NCI-H526 (cell line): Measurements from ENCODE around the gene SLC26A9.

Source experiments
- DNase-seq, 2 experiments: peaks; one replicate each; lab custom pipeline; 2025; lab: John Stamatoyannopoulos, UW

Gene SLC26A9

DNA sequence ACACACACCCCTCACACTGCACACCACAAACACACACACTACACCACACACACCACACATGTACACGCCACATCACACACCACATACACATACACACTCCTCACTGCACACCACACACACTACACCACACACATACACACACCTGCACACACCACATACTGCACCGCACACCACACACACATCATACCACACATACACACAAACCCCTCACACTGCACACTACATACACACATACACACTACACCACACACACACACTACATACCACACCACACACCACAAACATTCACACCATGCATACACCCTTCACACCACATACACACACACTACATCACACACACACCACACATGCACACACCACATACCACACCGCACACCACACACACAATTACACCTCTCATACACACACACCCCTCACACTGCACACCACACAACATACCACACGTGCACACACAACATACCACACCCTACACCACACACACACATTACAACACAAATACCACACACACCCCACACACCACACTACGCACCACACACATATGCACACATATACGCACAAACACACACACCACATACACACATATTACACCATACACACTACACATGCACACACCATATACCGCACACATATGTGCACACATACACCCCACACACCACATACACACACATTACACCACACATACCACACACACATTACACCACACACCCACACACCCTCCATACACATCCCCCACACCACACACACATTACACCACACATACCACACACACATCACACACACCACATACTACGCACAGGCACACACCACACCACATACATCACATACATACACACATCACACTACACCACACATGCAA lies 30.3 kb upstream of the SLC26A9 start:
- no peak for DNase-seq

DNA sequence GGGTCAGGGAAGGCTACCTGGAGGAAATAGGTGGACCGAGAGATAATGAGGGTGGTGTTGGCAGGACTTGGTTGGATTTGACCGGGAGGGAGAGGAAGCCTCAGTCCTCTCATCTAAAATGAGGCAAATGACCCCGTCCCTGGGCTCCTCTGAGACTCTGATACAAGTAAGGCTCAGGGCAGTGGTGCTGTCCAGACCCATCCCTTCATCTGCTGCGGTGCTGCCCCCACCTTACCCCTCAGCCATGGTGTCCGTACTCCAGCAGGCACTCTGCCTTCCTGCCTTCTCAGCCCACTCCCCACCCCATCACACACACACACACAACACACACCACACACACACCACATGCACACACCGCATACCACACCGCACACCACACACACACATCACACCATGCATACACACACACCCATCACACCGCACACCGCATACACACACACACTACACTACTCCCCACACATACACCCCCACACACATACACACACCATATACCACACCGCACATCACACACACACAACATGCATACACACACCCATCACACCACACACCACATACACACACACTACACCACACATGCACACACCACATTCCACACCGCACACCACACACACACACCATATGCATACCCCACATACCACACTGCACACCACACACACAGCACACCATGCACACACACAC lies 29.4 kb upstream of the SLC26A9 start:
- peak in 1 of 2 experiments; percentile 19 for DNase-seq

DNA sequence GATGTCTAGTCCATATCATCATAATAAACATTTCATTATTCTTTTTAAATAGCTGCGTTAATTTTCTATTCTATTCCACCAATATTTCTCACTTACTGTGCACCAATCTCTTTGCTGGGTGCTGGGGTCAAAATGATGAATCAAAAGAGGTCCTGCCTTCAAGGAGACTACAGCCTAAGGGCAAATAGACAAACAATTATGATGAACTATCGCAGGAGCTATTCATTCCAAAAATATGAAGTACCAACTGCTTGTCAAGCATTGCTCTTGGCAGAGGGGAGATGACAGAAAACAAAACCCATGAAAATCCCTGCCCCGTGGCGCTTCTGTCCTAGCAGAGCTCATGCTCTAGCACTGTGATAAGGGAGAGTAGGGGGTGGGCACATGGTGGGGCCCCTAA lies 28.8 kb upstream of the SLC26A9 start:
- no peak for DNase-seq

DNA sequence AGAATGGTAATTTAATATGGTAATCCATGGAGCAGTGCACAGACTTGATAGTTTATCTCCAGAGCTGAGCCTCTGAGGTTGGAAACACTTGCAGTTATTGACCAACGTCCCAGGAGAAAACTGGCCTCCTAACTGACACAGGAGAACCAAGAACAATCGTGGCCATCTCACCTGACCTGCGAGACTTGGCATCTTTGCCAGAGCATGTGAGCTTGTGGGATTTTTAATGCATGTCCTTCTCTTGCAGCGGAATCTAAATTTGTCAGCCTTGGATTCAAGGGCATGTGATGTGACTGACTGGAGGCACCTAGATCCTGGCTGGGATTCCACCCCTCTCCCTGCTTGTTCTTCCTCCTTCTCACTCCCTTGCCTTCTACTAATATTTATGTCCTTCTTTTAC lies 27.8 kb upstream of the SLC26A9 start:
- peak in 1 of 2 experiments; percentile 42 for DNase-seq

DNA sequence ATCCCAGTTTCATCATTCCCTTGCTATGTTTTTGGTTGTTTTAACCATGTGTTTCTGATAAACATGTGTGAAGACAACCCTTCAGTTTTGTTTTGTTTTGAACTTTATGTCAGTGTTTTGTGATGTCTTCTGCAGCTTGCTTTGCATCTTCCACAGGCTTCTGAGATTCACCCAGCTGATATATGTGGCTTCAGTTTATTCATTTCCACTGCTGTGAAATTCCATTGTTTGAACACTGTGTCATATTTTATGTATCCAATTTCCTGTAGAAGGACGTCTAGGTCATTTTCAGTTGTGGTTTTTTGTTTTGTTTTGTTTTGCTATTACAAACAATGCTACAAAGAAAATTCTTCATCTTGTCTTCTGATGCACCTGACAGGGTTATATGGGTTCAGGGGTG lies 27.2 kb upstream of the SLC26A9 start:
- DNase-seq: peak in 1 of 2 experiments; percentile 25

DNA sequence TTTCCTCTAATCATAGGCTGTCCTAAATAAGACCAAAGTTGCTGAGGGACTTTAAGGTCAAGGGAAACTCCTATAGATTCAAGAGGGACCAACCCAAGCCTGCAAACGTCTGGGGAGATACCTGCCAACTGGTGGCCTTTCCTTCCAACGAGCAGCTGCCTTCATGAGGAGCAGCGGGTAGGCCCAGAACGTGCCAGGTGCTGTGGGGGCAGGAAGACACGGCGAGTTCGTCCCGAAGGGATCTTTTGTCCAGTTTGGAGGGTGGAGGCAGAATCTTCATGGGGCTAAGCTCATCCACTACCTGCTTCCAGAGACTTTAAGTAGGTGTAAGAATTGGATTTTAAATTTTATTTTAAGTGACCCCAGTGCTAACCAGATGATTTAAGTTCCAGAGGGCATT lies 26.0 kb upstream of the SLC26A9 start:
- no peak for DNase-seq

DNA sequence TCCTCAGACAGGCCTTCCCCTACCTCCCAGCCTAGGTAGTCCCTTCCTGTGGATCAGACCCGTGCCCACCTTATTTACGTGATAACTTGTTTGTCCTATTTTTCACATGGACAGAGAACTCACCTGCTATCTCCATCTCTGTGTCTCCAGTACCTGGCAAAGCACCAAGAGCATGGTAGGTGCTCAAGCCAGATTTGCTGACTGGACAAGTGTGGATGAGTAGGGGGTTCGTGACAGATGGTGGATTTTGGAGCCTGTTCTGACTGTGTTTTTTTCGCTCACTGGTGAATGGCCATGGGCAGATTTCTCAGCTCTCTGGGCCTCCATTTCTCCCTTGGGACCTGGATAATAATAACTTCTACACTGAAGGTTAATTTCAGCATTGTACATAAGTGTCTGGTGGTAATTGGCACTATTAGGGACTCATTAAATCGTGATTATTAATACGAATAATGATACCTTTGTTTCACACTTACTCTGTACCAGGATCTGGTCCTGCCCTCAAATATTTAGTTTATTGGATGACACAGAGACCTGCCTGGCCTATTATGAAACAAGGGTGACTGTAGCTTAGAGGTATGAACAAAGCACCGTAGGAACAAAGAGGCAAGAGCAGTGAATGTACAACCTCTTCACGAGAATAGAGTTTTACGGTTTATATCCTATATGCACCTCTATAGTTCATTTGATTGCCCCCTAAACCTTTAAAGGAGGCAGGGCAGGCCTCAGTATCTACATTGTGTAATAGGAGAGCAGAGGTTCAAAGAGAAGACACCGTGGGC lies 24.5 kb upstream of the SLC26A9 start:
- no peak for DNase-seq

DNA sequence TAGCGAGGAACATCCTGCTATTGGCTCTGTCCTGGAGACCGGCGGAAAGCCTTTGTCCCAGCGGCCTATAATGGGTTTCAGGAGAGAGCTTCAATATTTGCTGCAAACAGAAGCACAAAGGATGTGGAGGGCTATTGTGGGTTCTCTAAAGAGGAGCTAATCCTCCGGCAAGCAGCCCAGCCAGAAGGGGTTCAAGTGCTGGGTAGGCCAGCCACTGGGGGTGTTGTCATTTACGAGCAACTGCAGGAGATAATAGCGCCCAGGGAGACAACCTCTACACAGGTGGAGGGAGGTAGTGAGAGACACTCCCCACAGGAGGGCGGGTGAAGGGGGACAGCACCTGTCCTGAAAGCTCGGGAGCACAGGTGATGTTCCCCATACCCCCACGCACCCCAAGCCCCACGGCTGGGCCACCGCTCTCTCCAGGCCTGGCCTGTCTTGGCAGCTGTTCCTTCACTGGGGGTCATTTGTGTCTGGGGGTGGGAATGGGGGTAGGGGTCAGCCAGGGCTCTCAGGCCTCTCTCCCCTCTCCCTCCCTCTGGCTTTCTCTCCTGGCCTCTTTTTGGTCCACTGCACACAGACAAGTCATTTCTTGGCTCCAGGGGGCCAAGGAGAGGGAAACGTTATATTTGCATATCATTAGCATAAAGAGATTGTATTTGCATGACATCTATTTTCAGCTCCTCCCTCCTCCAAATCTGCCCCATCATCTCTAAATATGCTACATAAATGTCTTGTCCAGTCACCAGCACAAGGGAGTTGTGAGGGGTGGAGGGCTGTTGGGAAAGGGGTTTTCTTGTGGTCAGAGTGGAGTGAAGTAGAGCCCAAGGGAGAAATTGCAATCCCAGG lies 22.0 kb upstream of the SLC26A9 start:
- DNase-seq: peak; percentile 94 to 95

DNA sequence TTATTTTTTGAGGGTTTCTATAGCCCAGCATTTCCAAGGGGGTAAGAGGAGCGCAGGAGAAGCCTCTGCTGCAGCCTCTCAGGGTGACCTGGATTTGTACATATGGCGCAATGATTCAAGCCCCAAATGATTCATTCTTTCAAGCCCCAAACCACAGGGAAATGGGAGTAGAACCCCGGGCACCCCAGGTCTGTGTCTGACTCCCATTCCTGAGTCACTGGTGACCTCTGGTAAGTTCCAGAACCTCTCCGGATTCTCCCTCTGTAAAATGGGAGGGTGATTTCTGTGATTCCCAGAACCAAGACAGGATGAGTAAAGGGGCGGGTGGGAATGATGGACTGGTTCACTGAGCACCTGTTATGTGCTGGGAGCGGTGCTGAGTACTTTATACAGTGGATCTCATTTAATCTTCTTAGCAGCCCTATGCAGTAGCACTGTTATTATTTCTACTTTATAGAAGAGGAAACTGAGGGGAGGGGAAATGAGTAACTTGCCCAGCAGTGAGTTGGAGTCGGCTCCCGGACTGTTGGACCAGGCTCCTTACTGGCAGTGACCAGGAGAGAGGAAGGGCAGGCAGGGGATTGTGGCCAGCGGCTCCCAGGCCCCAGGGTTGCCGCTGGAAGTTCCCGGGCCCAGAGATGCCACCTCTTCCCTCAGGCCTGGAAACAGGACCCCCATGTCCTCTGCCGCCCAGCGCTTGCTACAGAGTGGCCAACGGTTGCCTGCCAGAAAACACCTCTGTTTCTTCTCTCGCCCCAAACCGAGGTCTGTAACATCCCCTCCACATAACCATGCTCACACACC lies 20.3 kb upstream of the SLC26A9 start:
- no peak for DNase-seq

DNA sequence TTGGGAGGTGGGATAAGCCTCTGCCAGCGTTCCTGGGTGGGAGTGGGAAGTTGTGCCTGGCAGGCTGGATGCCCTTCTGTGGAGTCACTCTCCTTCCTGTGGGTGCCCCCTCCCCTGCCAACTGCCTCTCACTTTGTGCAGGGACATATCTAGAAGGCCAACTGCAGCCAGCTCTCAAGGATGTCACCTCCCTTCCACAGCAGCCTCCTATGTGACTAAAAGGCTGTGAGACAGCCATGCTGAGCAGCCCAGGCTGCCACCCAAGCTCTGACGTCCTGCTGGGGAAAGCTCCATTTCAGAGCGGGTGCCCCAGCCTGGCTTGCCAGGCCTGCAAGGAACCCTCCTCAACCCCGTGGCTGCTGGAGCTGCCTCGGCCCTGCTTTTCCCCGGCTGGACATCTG lies 19.6 kb upstream of the SLC26A9 start:
- no peak for DNase-seq

DNA sequence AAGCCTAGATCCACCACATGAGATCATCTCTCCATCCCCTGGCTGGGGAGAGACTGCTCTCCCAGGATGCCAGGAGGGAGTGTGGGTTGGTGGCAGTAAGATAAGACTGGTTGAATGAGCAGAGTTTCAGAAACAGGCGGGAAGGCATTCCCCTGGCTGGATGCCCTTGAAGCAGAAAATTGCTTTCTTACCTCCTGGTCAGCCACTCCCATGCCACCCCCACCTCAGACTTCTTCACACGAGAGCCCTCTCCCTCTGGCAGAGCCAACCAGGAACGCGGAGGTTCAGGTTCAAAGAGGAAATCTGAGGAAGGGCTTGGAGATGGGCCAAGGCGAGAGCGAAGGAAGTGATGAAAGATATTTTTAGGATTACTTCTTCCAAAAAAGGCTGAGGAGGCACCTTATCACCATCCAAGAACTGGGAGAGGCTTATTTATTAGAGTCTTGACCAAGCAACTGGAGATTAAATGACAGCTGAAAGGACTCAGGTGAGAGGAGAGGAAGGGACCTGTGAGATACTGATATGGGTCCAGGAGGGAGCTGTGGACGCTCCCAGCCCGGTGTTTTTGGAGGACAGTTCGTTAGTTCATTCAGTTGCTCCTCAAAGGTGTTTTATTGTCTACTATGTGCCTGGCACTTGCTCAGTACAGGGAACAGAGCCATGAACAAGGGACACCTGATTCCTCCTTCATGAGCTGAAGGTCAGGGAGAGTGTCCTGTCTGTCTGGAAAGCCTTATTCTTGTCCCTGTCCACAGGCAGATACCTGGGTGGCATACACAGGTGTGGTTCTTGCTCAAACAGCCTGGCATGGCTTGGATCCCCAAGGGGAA lies 18.9 kb upstream of the SLC26A9 start:
- DNase-seq: no peak

DNA sequence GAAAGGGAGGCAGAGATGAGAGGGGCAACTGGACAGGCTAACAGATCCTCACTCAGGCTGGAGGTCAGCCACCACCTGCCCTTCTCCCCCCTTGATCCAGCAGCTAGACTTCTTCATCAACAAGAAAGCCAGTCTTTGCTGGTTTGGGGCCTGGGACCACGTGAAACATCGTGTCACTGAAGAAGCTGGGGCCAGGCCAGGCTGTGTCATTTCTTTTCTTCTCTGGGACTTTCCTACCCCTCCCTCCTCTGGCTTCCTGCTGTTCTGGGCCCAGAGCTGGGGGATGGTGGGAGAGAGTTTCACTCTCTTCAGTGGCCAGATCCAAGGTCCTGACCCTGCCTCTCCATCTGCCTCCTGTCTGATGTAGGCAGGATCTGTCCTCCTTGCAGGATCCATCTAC lies 18.1 kb upstream of the SLC26A9 start:
- no peak for DNase-seq

DNA sequence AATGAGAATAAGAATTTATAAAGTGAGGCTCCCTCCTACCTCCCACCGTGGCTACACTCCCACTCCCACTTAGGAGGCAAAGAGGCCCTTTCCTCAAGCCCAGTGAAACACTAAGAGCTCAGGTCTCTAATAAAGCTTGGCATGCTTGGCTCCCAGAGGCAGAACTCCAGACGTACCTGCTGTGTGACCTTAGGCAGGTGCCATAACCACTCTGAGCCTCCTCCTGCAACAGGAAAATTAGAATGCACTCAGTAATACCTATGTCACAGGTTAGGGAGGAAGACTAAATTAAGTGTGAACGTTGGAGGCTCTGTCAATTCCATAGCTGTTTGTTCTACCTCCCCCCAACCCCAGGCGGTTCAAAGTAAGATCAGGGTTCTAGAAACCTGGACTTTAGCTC lies 16.5 kb upstream of the SLC26A9 start:
- DNase-seq: no peak

DNA sequence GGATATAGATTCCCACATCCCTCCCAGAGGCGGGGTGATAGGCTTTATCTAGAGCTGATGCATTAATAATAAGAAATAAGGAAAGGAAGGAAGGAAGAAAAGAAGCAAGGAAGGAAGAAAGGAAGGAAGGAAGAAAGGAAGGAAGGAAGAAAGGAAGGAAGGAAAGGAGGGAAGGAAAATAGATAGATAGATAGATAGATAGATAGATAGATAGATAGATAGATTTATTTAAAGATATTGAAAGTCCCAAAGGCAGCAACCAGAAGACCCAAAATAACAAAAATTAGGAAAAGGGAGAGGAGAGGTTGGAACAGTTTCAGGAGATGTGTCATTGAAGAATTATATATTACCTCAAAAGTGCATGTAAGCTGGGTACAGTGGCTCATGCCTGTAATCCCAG lies 12.2 kb upstream of the SLC26A9 start:
- no peak for DNase-seq

DNA sequence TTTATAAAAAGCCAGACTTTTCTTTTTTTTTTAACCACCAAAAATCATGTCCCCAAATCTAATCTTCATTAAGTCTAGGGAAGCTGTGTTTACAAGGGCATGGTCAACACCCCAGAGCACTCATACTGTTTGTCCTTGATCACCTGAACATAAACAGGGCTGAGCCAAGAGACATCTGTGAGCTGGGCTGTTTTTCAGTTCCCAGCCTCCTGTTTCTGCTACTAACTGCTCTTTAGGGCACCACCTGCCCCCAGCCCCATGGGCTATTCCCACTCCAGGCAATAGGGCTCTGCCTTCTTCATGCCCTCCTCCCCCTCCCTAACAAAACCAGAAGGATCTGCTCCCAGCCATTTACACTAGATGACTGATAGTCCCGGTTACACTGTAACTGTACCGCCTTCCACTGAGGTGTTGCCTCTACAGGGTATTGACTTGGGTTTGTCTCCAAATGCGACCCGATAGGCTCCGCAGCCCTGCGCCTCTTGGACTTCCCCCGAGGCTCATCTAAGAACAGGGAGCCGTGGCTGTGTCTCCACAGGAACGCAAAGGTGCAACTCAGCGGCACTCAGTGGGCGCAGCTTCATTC lies 11.7 kb upstream of the SLC26A9 start:
- DNase-seq: no peak

DNA sequence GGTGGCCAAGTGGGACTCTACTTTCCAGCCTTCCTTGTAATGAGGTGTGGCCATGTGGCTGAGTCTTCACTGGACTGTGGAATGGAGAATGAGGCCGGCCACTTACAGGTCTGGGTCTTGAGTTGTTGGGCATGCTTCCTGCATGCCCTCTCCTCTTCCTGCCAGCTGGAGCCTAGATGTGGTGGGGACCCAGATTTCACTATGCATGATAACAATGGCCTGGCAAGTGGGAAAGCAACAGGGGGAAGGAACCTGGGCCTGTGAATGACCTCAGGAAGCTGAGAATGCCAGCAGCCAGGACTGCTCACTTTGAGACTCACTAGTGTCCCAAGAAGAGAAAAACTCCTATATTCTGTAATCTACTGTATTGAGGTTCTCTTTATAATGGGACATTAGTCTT lies 8.5 kb upstream of the SLC26A9 start:
- DNase-seq: no peak

DNA sequence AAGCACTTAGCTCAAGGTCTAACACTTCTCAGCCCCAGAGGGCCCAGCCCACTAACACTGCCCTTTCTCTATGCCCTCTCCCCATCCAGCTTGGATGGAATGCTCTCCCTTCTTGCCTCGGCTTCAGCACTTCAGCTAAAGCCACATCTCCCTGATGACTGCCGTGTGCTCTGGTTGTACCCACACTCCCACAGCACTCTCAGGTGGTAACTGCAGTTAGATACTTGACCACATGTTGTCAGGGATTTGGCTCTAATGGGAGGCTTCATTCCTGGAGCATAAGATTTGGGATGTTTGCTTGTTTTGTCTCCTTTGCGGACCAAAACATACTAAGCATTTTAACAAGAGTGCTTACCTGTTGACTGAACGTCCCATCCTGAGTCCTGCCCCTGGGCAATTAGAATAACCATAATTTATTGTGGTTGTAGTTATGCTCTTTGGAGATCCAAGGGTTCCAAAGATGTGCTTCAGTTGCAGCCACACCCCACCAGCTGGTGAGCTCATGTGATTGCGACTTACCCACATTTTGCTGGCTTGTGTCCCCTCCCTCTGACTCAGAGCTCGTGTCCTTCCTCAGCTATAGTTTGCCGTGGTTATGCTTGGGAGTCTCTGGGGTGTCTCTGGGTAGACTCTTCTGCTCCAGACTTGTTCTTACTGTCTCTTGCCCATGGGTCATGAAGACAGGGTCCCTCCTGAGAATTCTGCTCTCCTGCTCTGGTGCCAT lies 7.7 kb upstream of the SLC26A9 start:
- DNase-seq: no peak

DNA sequence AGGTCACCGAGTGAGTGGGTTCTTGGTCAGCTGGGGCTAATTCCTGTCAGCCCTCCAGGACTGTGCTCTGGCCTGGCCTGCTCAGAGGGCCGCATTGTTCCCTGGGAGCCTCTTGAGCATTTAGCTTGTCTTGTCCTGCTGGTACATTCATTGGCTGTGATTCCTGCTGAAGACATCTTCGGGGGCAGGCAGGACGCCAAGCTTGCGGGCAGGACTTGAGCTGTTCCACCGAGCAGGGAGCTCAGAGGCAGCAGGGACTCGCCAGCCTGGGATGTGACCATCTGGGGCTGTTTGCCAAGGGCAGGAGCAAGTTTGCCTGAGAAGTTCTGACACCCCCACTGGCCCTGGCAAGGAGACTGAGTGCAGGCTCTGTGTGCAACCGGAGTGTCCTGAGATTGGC lies 7.0 kb upstream of the SLC26A9 start:
- no peak for DNase-seq

DNA sequence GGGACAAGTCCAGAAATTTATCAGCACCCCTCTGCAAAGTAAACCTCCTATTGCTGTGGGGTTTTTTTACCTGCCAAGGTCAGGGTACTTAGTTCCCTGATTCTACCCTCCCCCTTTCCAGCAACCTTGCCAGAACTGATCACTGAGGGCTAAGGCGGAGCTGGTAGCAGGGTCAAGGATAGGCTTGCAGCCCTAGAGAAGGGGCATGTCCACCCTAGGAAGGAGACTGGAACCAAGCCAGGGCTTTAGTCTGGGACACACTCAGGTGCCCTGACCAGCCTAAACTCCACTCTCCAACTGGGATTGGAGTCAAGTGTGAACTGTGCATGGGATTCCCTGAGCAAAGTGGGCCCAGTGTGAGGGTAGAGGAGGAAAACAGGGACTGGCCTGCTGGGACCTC lies 6.5 kb upstream of the SLC26A9 start:
- no peak for DNase-seq
